GM18511 (cell line): ENCODE data around the gene AKT3.
"Not testable (repeated sequence)": the region's sequence is repeated elsewhere in the genome, so short reads cannot be mapped to it uniquely, and the experiment has no call there.

Experiments used
- ATAC-seq: cut with Tn5 transposase; IDR thresholded peaks from one replicate; pipeline ENCODE4 v1.9.1; 2021; ENCODE audit warnings: mild to moderate bottlenecking, moderate library complexity; ENCODE audit not compliant: unreplicated experiment

The AKT3 gene

GRCh38 chr1:243710467-243710866, 139.6 kb downstream of the AKT3 start:
- ATAC-seq = no peak

- no peak for ATAC-seq
These were observed 141.8 kb downstream of the AKT3 start for GRCh38 chr1:243708210-243708609.

- ATAC-seq = no peak
These were observed 143.5 kb downstream of the AKT3 start for GRCh38 chr1:243706563-243706962.

- no peak for ATAC-seq
These were observed 144.5 kb downstream of the AKT3 start for GRCh38 chr1:243705585-243705984.

GRCh38 chr1:243701872-243702271, 148.2 kb downstream of the AKT3 start:
- ATAC-seq = no peak

GRCh38 chr1:243693800-243694199, 156.2 kb downstream of the AKT3 start:
- no peak for ATAC-seq

- ATAC-seq = no peak
These were observed 163.9 kb downstream of the AKT3 start for GRCh38 chr1:243686159-243686558.

GRCh38 chr1:243680860-243681259, 169.2 kb downstream of the AKT3 start:
- ATAC-seq = no peak

- no peak for ATAC-seq
These were observed 177.4 kb downstream of the AKT3 start for GRCh38 chr1:243672539-243673074.

GRCh38 chr1:243667591-243667990, 182.5 kb downstream of the AKT3 start:
- peak; percentile 90 for ATAC-seq

- ATAC-seq = peak; percentile 44
These were observed 182.9 kb downstream of the AKT3 start for GRCh38 chr1:243667133-243667532.

- no peak for ATAC-seq
These were observed 186.4 kb downstream of the AKT3 start for GRCh38 chr1:243663651-243664050.

- ATAC-seq = not testable (repeated sequence)
These were observed 187.9 kb downstream of the AKT3 start for GRCh38 chr1:243662169-243662568.

- no peak for ATAC-seq
These were observed 191.4 kb downstream of the AKT3 start for GRCh38 chr1:243658594-243659105.

- ATAC-seq = no peak
These were observed 192.2 kb downstream of the AKT3 start for GRCh38 chr1:243657793-243658192.

- ATAC-seq = not testable (repeated sequence)
These were observed 200.5 kb downstream of the AKT3 start for GRCh38 chr1:243649530-243649929.

GRCh38 chr1:243646841-243647240, 203.2 kb downstream of the AKT3 start:
- no peak for ATAC-seq

- ATAC-seq = no peak
These were observed 204.8 kb downstream of the AKT3 start for GRCh38 chr1:243645281-243645680.

GRCh38 chr1:243642936-243643335, 207.1 kb downstream of the AKT3 start:
- ATAC-seq = no peak

GRCh38 chr1:243639027-243639658, 210.9 kb downstream of the AKT3 start:
- ATAC-seq = no peak

- no peak for ATAC-seq
These were observed 211.9 kb downstream of the AKT3 start for GRCh38 chr1:243638186-243638585.

- no peak for ATAC-seq
These were observed 221.6 kb downstream of the AKT3 start for GRCh38 chr1:243628476-243628907.

GRCh38 chr1:243623841-243624240, 226.2 kb downstream of the AKT3 start:
- no peak for ATAC-seq
